Fibroblast of lung (primary cell): ENCODE data around the gene DNAJB12.

ENCODE experiments used
- CTCF ChIP-seq, 2 donors: IDR thresholded peaks in 1 of 2; conservative IDR thresholded peaks in 1 of 2; 1 replicate in 1 of 2; 2 replicates in 1 of 2; pipeline ENCODE4 v1.5.1; 2011 to 2012; ENCODE audit warnings: low read length in 2 of 2, control low read depth in 1 of 2, inconsistent platforms in 1 of 2, low read depth in 1 of 2, mild to moderate bottlenecking in 1 of 2
- EZH2 ChIP-seq: IDR thresholded peaks from 2 replicates; pipeline ENCODE4 v1.5.1; 2012; ENCODE audit warnings: low read length, control low read depth, mild to moderate bottlenecking; ENCODE audit errors: missing control alignments

GRCh38 chr10:72334825-72335393 lies 19.8 kb downstream of the DNAJB12 start:
- TF ChIP-seq CTCF (conservative IDR thresholded peaks at IDR 0.05 in 1 of 2, IDR thresholded peaks at IDR 0.05 in 1 of 2; ENCODE audit: low read depth in 1 of 2, low read length in 2 of 2), result peak in 1 of 2 donors; percentile 47
- no peak for TF ChIP-seq EZH2
